Measurements from ENCODE around the gene NLE1.

NLE1 gene

GRCh38 chr17:35087731-35088355 lies 54.3 kb downstream of the NLE1 start:
- no peak for TF ChIP-seq CTCF (IDR thresholded peaks at IDR 0.05; ENCODE audit: insufficient read depth, low read depth, low read length, missing control alignments)
- DNase-seq (ENCODE audit: low read depth), result peak; percentile 62
- peak overlapping the region; percentile 99 for H3K4me3 ChIP-seq (ENCODE audit: low read depth, low read length)

GRCh38 chr17:35086931-35087573 lies 55.1 kb downstream of the NLE1 start:
- peak overlapping the region; percentile 99 for H3K4me3 ChIP-seq (ENCODE audit: low read depth, low read length)
- peak; percentile 50 for DNase-seq (ENCODE audit: low read depth)
- no peak for TF ChIP-seq CTCF (IDR thresholded peaks at IDR 0.05; ENCODE audit: insufficient read depth, low read depth, low read length, missing control alignments)

GRCh38 chr17:35086164-35086563 lies 55.9 kb downstream of the NLE1 start:
- DNase-seq (ENCODE audit: low read depth), result no peak
- peak overlapping the region; percentile 99 for H3K4me3 ChIP-seq (ENCODE audit: low read depth, low read length)
- TF ChIP-seq CTCF (IDR thresholded peaks at IDR 0.05; ENCODE audit: insufficient read depth, low read depth, low read length, missing control alignments), result no peak

- DNase-seq (ENCODE audit: low read depth), result no peak
- no peak for TF ChIP-seq CTCF (IDR thresholded peaks at IDR 0.05; ENCODE audit: insufficient read depth, low read depth, low read length, missing control alignments)
- H3K4me3 ChIP-seq (ENCODE audit: low read depth, low read length), result no peak overlapping the region
Observed at GRCh38 chr17:35084987-35085386, 57.1 kb downstream of the NLE1 start.

GRCh38 chr17:35083071-35083470 lies 59.0 kb downstream of the NLE1 start:
- TF ChIP-seq CTCF (IDR thresholded peaks at IDR 0.05; ENCODE audit: insufficient read depth, low read depth, low read length, missing control alignments), result no peak
- H3K4me3 ChIP-seq (ENCODE audit: low read depth, low read length), result peak overlapping the region; percentile 37
- no peak for DNase-seq (ENCODE audit: low read depth)

GRCh38 chr17:35082073-35082657 lies 59.9 kb downstream of the NLE1 start:
- no peak for TF ChIP-seq CTCF (IDR thresholded peaks at IDR 0.05; ENCODE audit: insufficient read depth, low read depth, low read length, missing control alignments)
- DNase-seq (ENCODE audit: low read depth), result peak; percentile 65

More at GRCh38 chr17:35082073-35082657, 59.9 kb downstream of the NLE1 start:
- H3K4me3 ChIP-seq (ENCODE audit: low read depth, low read length), result peak overlapping the region; percentile 31

All from GM12865 (cell line).